Endothelial cell (in vitro differentiated cells): ENCODE measurements around the gene SGO1. TPM values are rescaled to one million over a fixed set of nuclear protein-coding genes. Genes with fewer than 3 reads are reported as not detected.

ENCODE experiments used
- DNase-seq: peaks from one replicate; pipeline ENCODE4 v3.0.0; 2021; ENCODE audit warnings: low spot score
- H3K27ac Mint-ChIP-seq: one replicate; pipeline ENCODE4 v1.8.0; 2021; ENCODE audit warnings: mixed read lengths, inconsistent platforms; ENCODE audit not compliant: unreplicated experiment
- H3K27me3 Mint-ChIP-seq: one replicate; pipeline ENCODE4 v1.8.0; 2021; ENCODE audit warnings: mild to moderate bottlenecking, moderate library complexity, mixed read lengths, inconsistent platforms; ENCODE audit not compliant: unreplicated experiment
- H3K36me3 Mint-ChIP-seq: one replicate; pipeline ENCODE4 v1.8.0; 2021; ENCODE audit warnings: mild to moderate bottlenecking, low read depth, mixed read lengths, inconsistent platforms; ENCODE audit not compliant: unreplicated experiment
- H3K4me1 Mint-ChIP-seq: one replicate; pipeline ENCODE4 v1.8.0; 2021; ENCODE audit warnings: mild to moderate bottlenecking, mixed read lengths, inconsistent platforms; ENCODE audit not compliant: unreplicated experiment
- H3K4me3 Mint-ChIP-seq: one replicate; pipeline ENCODE4 v1.8.0; 2021; ENCODE audit warnings: mild to moderate bottlenecking, mixed read lengths, inconsistent platforms; ENCODE audit not compliant: unreplicated experiment
- H3K9me3 Mint-ChIP-seq: one replicate; pipeline ENCODE4 v1.8.0; 2021; ENCODE audit warnings: mixed read lengths, inconsistent platforms; ENCODE audit not compliant: unreplicated experiment
- CTCF ChIP-seq: fragments of 200-600 bp; sonication (generic); IDR thresholded peaks from one replicate; pipeline ENCODE4 v1.5.0; 2021; ENCODE audit warnings: antibody characterized with exemption; ENCODE audit not compliant: unreplicated experiment
- total RNA-seq: library from RNA; stranded (reverse); fragmentation: NEBNext Ultra II Directional; extraction: Animal tissue kit (Norgen Biotek cat#: 25700); gene quantifications from one replicate; pipeline ENCODE4 v1.2.1, GENCODE V29; 2021; ENCODE audit not compliant: unreplicated experiment

Gene SGO1
- total RNA-seq, 1 donor from 2014 or later = 8.1 TPM

DNA sequence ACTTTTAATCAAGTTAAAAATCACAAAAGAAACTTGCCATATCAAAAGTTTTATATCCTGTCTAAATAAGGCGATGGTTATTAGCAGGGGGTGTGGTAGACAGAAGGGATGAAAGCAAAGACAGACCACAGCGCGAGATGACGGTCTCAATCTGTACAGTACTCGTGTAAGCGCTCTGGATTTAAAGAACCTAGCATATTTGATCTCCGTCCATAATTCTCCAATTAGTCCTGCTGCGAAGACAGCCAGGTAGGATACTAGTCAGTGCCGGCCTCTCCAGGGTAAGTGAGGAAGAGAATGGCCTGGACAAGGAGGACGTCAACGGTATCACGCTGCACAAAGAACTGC lies 701 bp downstream of the SGO1 start:
- Mint-ChIP-seq H3K4me1 (peaks cover 3% of the 10 kb centered on the region), H3K27me3 (no peaks in the 10 kb centered on the region), H3K27ac (no peak overlapping the region), H3K9me3 (no peaks in the 10 kb centered on the region), H3K4me3 (no peak overlapping the region), H3K36me3 (no peaks in the 10 kb centered on the region)
- TF ChIP-seq CTCF = no peak
- DNase-seq = peak; percentile 12

DNA sequence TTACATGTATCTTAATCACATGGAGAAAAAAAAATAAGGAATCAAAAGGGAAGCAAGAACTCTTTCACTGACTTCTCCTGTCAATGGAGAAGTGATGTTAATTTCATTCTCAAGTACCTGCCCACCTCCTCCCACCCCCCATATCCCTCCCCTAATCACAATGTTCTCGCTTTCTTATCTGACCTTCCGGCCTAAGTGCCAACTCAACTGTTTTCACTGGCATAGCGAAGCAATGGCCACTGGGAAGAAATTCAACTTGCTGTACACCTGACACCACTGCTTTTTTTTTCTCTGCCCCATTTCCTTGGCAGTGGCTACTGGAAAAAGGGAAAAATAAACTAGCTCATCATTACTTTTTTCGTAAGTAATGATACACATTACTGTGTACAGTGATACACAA lies 3.8 kb downstream of the SGO1 start:
- H3K27ac Mint-ChIP-seq = no peak overlapping the region
- H3K9me3 Mint-ChIP-seq = no peaks in the 10 kb centered on the region
- H3K4me3 Mint-ChIP-seq = no peak overlapping the region
- H3K27me3 Mint-ChIP-seq = no peaks in the 10 kb centered on the region
- DNase-seq = no peak
- no peak for TF ChIP-seq CTCF
- H3K36me3 Mint-ChIP-seq = no peaks in the 10 kb centered on the region
- peaks cover 3% of the 10 kb centered on the region for H3K4me1 Mint-ChIP-seq

DNA sequence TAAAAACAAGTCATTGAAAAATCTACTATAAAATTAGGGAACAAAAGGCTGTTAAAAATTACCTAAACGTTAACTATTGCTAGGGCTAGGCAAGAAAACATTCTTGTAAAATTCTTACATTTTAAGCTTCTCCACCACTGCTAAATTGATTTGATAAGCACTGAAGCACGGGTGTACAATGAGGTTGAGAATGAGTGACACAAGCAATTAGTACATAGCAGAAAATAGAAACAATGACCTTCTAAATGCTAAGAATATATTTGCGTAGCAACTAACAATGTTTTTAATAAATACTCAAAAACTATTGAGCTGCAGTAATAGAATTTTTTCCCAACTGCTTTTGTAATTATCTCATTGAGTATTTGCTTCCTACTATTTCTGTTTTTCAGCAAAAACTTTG lies 4.7 kb downstream of the SGO1 start:
- Mint-ChIP-seq H3K9me3 (no peaks in the 10 kb centered on the region), H3K27ac (no peak overlapping the region), H3K27me3 (no peaks in the 10 kb centered on the region), H3K36me3 (no peaks in the 10 kb centered on the region), H3K4me1 (peaks cover 3% of the 10 kb centered on the region), H3K4me3 (no peak overlapping the region)
- TF ChIP-seq CTCF = no peak
- DNase-seq = no peak

GRCh38 chr3:20173844-20174410 lies 12.1 kb downstream of the SGO1 start:
- no peak for DNase-seq
- no peak overlapping the region for H3K27ac Mint-ChIP-seq
- H3K4me3 Mint-ChIP-seq = no peak overlapping the region
- H3K27me3 Mint-ChIP-seq = no peaks in the 10 kb centered on the region
- no peaks in the 10 kb centered on the region for H3K36me3 Mint-ChIP-seq
- H3K4me1 Mint-ChIP-seq = no peaks in the 10 kb centered on the region
- no peak for TF ChIP-seq CTCF
- no peaks in the 10 kb centered on the region for H3K9me3 Mint-ChIP-seq

GRCh38 chr3:20161714-20162113 lies 24.3 kb downstream of the SGO1 start:
- H3K9me3 Mint-ChIP-seq = no peaks in the 10 kb centered on the region

More at GRCh38 chr3:20161714-20162113, 24.3 kb downstream of the SGO1 start:
- no peak for TF ChIP-seq CTCF
- no peaks in the 10 kb centered on the region for H3K36me3 Mint-ChIP-seq
- H3K4me3 Mint-ChIP-seq = no peak overlapping the region
- DNase-seq = no peak
- peaks cover 12% of the 10 kb centered on the region for H3K4me1 Mint-ChIP-seq
- H3K27ac Mint-ChIP-seq = no peak overlapping the region
- peaks cover 2% of the 10 kb centered on the region for H3K27me3 Mint-ChIP-seq
